Neural cell (in vitro differentiated cells): Measurements from ENCODE around the gene RTP2.

Experiments
- CTCF ChIP-seq: fragments of 450-650 bp; IDR thresholded peaks from 2 replicates; pipeline ENCODE4 v1.5.1; 2014; ENCODE audit warnings: antibody characterized with exemption, mild to moderate bottlenecking, moderate library complexity; ENCODE audit not compliant: poor library complexity, severe bottlenecking
- EZH2 ChIP-seq: fragments of 200-600, 300-800 bp; shearing (Covaris generic), sonication (generic); IDR thresholded peaks from 2 replicates; pipeline ENCODE4 v1.6.1; 2014; ENCODE audit warnings: antibody characterized with exemption, low read length, borderline replicate concordance, mild to moderate bottlenecking; ENCODE audit not compliant: insufficient read depth, poor library complexity, severe bottlenecking
- POLR2AphosphoS5 ChIP-seq: IDR thresholded peaks from 2 replicates; pipeline ENCODE4 v1.6.1; 2012
- REST ChIP-seq: IDR thresholded peaks from 2 replicates; pipeline ENCODE4 v1.6.1; 2012; ENCODE audit warnings: borderline replicate concordance
- SMC3 ChIP-seq: fragments of 450-650 bp; conservative IDR thresholded peaks from 2 replicates; pipeline ENCODE4 v1.6.1; 2014; ENCODE audit warnings: antibody characterized with exemption, mild to moderate bottlenecking, moderate library complexity; ENCODE audit not compliant: poor library complexity

- TF ChIP-seq CTCF (no peak), SMC3 (no peak), POLR2AphosphoS5 (no peak), EZH2 (no peak), REST (no peak)
Observed at GRCh38 chr3:187746059-187746441, 43.7 kb upstream of the RTP2 start.
